Fibroblast of pulmonary artery (primary cell): ENCODE results near the gene PCDHGA7.
A peak's percentile ranks its signal among the peaks of the same experiment; 100 is the strongest.
"Not testable (repeated sequence)": the region's sequence is repeated elsewhere in the genome, so short reads cannot be mapped to it uniquely, and the experiment has no call there.

Experiments
- DNase-seq: peaks from one replicate; pipeline ENCODE4 v3.0.0-alpha.2; 2010; ENCODE audit warnings: low read depth
- H3K4me3 ChIP-seq: replicated peaks from 2 replicates; pipeline ENCODE4 v1.5.1; 2011; ENCODE audit warnings: low read depth, mild to moderate bottlenecking, control low read depth, low read length, moderate library complexity
- TF ChIP-seq, protein P1 (sequence below): IDR thresholded peaks from 2 replicates; pipeline ENCODE4 v1.5.1; 2011; ENCODE audit warnings: mild to moderate bottlenecking, control low read depth, low read length, inconsistent platforms; ENCODE audit errors: missing control alignments

Gene PCDHGA7

DNA sequence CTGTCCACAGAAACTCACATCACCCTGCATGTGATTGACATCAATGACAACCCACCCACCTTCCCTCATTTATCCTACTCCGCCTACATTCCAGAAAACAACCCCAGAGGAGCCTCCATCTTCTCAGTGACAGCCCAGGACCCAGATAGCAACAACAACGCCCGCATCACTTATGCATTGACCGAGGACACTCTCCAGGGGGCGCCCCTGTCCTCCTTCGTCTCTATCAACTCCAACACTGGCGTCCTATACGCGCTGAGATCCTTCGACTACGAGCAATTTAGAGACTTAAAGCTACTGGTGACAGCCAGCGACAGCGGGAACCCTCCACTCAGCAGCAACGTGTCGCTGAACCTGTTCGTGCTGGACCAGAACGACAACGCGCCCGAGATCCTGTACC is 37.2 kb upstream of the PCDHGA7 start:
- no peak for DNase-seq
- H3K4me3 ChIP-seq, result no peak overlapping the region
- TF ChIP-seq, protein P1, sequence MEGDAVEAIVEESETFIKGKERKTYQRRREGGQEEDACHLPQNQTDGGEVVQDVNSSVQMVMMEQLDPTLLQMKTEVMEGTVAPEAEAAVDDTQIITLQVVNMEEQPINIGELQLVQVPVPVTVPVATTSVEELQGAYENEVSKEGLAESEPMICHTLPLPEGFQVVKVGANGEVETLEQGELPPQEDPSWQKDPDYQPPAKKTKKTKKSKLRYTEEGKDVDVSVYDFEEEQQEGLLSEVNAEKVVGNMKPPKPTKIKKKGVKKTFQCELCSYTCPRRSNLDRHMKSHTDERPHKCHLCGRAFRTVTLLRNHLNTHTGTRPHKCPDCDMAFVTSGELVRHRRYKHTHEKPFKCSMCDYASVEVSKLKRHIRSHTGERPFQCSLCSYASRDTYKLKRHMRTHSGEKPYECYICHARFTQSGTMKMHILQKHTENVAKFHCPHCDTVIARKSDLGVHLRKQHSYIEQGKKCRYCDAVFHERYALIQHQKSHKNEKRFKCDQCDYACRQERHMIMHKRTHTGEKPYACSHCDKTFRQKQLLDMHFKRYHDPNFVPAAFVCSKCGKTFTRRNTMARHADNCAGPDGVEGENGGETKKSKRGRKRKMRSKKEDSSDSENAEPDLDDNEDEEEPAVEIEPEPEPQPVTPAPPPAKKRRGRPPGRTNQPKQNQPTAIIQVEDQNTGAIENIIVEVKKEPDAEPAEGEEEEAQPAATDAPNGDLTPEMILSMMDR, result no peak

DNA sequence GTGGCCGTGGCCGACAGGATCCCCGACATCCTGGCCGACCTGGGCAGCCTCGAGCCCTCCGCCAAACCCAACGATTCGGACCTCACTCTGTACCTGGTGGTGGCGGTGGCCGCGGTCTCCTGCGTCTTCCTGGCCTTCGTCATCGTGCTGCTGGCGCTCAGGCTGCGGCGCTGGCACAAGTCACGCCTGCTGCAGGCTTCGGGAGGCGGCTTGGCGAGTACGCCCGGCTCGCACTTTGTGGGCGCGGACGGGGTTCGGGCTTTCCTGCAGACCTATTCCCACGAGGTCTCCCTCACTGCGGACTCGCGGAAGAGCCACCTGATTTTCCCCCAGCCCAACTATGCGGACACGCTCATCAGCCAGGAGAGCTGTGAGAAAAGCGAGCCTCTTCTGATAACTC is 36.5 kb upstream of the PCDHGA7 start:
- H3K4me3 ChIP-seq, DNase-seq: not testable (repeated sequence)

DNA sequence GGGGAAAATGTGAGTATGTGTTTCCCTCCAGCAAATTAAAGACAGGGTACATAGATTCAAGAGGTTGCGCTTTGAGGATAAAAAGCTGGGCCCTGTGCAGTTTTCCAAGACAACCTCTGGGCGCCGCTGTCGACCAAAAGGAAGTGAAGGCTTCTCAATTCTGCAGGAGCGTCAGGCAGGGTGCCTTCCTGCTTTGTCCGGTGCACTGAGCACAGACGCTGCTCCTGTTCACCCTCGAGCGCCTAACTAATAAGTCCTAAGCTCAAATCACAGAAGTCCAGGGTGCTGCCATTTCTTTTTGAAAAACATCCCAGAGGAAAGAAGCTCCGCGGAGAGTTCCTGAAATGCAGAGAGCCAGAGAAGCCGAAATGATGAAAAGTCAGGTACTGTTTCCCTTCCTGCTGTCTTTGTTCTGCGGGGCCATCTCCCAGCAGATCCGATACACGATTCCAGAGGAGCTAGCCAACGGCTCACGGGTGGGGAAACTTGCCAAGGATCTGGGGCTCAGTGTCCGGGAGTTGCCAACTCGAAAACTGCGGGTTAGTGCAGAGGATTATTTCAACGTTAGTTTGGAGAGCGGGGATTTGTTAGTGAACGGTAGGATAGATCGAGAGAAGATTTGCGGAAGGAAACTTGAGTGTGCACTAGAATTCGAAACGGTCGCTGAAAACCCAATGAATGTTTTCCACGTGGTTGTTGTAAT is 32.5 kb upstream of the PCDHGA7 start, which contains the start of gene PCDHGB1:
TSS of gene PCDHGB1 (plus strand) at position 183 of the 703 bp plus-strand sequence. CDS start at position 345, 162 bp downstream.
- peak; percentile 66 for DNase-seq
- TF ChIP-seq, protein P1, result peak; percentile 55
- peak within 1 kb of the TSS; percentile 40 for H3K4me3 ChIP-seq

DNA sequence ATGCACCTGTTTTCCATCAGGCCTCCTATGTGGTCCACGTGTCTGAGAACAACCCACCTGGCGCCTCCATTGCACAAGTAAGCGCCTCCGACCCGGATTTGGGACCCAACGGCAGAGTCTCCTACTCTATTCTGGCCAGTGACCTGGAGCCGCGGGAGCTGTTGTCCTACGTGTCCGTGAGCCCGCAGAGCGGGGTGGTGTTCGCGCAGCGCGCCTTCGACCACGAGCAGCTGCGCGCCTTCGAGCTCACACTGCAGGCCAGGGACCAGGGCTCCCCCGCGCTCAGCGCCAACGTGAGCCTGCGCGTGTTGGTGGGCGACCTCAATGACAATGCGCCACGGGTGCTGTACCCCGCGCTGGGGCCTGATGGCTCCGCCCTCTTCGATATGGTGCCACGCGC is 31.0 kb upstream of the PCDHGA7 start:
- TF ChIP-seq, protein P1, result no peak
- no peak for DNase-seq
- H3K4me3 ChIP-seq, result no peak overlapping the region

DNA sequence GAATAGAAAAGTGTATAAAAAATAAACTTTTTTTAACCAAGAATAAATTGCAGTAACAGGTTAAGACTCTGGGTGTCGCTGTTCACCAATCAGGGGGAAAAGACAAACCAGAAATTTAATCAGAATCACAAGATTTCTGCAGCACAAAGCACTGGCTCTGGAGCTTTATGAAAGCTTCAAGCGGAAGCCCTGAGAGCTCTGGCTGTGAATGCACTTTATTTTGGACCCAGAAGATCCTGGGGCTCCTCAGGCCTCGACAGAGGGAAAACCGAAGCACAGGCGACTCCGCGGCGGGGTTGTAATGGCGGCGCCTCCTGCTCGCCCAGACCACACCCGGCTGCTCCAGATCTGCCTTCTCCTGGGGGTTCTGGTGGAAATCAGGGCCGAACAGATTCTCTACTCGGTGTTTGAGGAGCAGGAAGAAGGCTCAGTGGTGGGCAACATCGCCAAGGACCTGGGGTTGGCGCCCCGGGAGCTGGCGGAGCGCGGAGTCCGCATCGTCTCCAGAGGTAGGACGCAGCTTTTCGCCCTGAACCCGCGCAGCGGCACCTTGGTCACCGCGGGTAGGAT is 27.6 kb upstream of the PCDHGA7 start, which contains the start of gene PCDHGA4:
TSS of gene PCDHGA4 (plus strand) at position 122 of the 570 bp plus-strand sequence. CDS start at position 209, 87 bp downstream.
- peak; percentile 49 for DNase-seq
- TF ChIP-seq, protein P1, result peak; percentile 50
- H3K4me3 ChIP-seq, result peak within 1 kb of the TSS; percentile 47

DNA sequence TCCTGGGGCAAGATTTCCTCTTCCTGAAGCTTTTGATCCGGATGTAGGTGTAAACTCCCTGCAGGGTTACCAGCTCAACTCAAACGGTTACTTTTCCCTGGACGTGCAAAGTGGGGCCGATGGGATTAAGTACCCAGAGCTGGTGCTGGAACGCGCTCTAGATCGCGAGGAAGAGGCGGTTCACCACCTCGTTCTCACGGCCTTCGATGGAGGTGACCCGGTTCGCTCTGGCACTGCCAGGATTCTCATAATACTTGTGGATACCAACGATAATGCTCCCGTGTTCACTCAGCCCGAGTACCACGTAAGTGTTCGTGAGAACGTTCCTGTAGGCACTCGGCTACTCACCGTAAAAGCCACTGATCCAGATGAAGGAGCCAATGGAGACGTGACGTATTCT is 26.9 kb upstream of the PCDHGA7 start:
- H3K4me3 ChIP-seq, result peak overlapping the region; percentile 47
- DNase-seq, result no peak
- TF ChIP-seq, protein P1, result no peak

DNA sequence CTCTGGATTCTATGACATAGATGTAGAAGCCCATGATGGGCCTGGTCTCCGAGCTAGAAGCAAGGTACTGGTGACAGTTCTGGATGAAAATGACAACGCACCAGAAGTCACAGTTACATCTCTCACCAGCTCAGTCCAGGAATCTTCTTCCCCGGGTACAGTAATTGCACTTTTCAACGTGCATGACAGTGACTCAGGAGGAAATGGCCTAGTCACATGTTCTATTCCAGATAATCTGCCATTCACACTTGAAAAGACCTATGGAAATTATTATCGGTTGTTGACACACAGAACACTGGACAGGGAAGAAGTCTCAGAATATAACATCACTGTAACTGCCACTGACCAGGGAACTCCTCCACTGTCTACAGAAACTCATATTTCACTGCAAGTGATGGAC is 26.4 kb upstream of the PCDHGA7 start:
- TF ChIP-seq, protein P1, result no peak
- DNase-seq, result no peak
- H3K4me3 ChIP-seq, result no peak overlapping the region
